ENCODE data around the gene POTEF.

DNA sequence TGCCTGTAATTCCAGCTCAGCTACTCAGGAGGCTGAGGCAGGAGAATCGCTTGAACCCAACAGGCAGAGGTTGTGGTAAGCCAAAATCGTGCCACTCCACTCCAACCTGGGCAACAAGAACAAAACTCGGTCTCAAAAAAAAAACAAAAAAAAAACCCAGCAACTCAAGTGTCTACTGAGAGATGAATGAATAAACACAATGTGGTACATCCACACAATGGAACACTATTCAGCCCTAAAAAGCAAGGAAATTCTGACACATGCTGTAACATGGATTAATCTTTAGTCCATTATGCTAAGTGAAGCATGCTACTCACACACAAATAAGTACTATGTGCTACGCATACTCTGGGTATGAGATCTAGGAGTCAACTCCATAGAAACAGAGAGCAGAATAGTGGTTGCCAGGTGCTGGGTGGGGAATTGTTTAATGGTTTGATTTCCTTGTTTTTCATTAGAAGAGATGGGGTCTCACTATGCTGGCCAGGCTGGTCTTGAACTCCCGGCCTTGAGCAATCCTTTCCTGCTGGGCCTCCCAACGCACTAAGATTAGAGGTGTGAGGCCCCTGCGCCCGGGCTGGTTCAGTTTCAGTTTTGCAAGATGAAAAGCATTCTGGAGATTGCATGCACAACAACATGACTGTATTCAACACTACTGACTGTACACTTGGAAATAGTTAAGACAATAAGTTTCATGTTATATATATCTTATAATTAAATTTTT lies 36.4 kb upstream of the POTEF start:
- TF ChIP-seq FOXA1 (IDR thresholded peaks at IDR 0.05): no peak
- TF ChIP-seq, protein P1, sequence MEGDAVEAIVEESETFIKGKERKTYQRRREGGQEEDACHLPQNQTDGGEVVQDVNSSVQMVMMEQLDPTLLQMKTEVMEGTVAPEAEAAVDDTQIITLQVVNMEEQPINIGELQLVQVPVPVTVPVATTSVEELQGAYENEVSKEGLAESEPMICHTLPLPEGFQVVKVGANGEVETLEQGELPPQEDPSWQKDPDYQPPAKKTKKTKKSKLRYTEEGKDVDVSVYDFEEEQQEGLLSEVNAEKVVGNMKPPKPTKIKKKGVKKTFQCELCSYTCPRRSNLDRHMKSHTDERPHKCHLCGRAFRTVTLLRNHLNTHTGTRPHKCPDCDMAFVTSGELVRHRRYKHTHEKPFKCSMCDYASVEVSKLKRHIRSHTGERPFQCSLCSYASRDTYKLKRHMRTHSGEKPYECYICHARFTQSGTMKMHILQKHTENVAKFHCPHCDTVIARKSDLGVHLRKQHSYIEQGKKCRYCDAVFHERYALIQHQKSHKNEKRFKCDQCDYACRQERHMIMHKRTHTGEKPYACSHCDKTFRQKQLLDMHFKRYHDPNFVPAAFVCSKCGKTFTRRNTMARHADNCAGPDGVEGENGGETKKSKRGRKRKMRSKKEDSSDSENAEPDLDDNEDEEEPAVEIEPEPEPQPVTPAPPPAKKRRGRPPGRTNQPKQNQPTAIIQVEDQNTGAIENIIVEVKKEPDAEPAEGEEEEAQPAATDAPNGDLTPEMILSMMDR (IDR thresholded peaks at IDR 0.05; ENCODE audit: low read depth, low read length, missing input control): no peak
- TF ChIP-seq, protein P2, sequence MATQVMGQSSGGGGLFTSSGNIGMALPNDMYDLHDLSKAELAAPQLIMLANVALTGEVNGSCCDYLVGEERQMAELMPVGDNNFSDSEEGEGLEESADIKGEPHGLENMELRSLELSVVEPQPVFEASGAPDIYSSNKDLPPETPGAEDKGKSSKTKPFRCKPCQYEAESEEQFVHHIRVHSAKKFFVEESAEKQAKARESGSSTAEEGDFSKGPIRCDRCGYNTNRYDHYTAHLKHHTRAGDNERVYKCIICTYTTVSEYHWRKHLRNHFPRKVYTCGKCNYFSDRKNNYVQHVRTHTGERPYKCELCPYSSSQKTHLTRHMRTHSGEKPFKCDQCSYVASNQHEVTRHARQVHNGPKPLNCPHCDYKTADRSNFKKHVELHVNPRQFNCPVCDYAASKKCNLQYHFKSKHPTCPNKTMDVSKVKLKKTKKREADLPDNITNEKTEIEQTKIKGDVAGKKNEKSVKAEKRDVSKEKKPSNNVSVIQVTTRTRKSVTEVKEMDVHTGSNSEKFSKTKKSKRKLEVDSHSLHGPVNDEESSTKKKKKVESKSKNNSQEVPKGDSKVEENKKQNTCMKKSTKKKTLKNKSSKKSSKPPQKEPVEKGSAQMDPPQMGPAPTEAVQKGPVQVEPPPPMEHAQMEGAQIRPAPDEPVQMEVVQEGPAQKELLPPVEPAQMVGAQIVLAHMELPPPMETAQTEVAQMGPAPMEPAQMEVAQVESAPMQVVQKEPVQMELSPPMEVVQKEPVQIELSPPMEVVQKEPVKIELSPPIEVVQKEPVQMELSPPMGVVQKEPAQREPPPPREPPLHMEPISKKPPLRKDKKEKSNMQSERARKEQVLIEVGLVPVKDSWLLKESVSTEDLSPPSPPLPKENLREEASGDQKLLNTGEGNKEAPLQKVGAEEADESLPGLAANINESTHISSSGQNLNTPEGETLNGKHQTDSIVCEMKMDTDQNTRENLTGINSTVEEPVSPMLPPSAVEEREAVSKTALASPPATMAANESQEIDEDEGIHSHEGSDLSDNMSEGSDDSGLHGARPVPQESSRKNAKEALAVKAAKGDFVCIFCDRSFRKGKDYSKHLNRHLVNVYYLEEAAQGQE (IDR thresholded peaks at IDR 0.05): no peak

All from liver (tissue), 2 donors.